ENCODE results near the gene BUB3. TPM values are rescaled to one million over a fixed set of nuclear protein-coding genes. Genes with fewer than 3 reads are reported as not detected.

The BUB3 gene
- total RNA-seq, 4 donors from 2014 or later: 67.9 to 90.1 (median 78.8) TPM

GRCh38 chr10:123143162-123143824, 10.9 kb upstream of the BUB3 start:
- WGBS: 4% methylated on average over 18 of the region's 33 CpGs
- Histone ChIP-seq H3K4me3 (no peak overlapping the region), H3K27ac (replicated peaks in 1 of 4) (no peak overlapping the region), H3K4me1 (peaks cover 19 to 64% (median 49%) of the 10 kb centered on the region in 4 donors), H3K9me3 (no peaks in the 10 kb centered on the region), H3K36me3 (no peaks in the 10 kb centered on the region), H3K27me3 (peaks cover 0 to 100% (median 95%) of the 10 kb centered on the region in 4 donors)
- peak; percentile 80 for DNase-seq (ENCODE audit: extremely low spot score)
- no peak for TF ChIP-seq POLR2AphosphoS5 (IDR thresholded peaks at IDR 0.05)
- TF ChIP-seq EP300 (IDR thresholded peaks at IDR 0.05): no peak
- TF ChIP-seq CTCF (IDR thresholded peaks at IDR 0.05): no peak
- no peak for TF ChIP-seq POLR2A (IDR thresholded peaks at IDR 0.05; ENCODE audit: low read depth)
- intact Hi-C loops (cut with DNase I): no loop called here

DNA sequence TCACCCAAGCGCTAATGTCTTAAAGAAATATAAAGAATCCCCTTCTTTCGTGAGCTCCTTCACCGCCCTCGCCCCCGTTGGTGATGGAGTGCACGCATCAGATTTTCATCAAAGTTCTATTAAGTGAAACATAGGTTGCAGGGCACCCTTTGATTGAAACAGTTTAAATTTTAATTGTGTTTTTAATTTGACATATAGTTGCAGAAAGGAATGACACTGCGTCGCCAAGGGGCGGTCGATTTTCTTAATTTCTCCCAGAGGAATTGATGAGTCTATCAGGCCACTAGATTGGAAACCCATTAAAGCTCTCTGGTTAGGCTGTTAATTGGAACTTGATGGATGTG, 10.4 kb upstream of the BUB3 start:
- Histone ChIP-seq H3K9me3 (no peaks in the 10 kb centered on the region), H3K4me3 (no peak overlapping the region), H3K27ac (replicated peaks in 1 of 4) (no peak overlapping the region), H3K4me1 (peaks cover 19 to 69% (median 54%) of the 10 kb centered on the region in 4 donors), H3K27me3 (peaks cover 0 to 100% (median 95%) of the 10 kb centered on the region in 4 donors), H3K36me3 (no peaks in the 10 kb centered on the region)
- intact Hi-C loops (cut with DNase I): no loop called here
- TF ChIP-seq POLR2A (IDR thresholded peaks at IDR 0.05; ENCODE audit: low read depth): no peak
- TF ChIP-seq EP300 (IDR thresholded peaks at IDR 0.05): no peak
- TF ChIP-seq POLR2AphosphoS5 (IDR thresholded peaks at IDR 0.05): no peak
- no peak for TF ChIP-seq CTCF (IDR thresholded peaks at IDR 0.05)
- no peak for DNase-seq (ENCODE audit: extremely low spot score)
- WGBS: 9% methylated on average over 10 of the region's 10 CpGs

- H3K27me3 ChIP-seq: peaks cover 5 to 100% (median 96%) of the 10 kb centered on the region in 4 donors
- H3K9me3 ChIP-seq: no peaks in the 10 kb centered on the region
- DNase-seq (ENCODE audit: extremely low spot score): peak; percentile 90
- H3K4me3 ChIP-seq: no peak overlapping the region
- peaks cover 28 to 72% (median 56%) of the 10 kb centered on the region in 4 donors for H3K4me1 ChIP-seq
- no peak overlapping the region for H3K27ac ChIP-seq (replicated peaks in 1 of 4)
- H3K36me3 ChIP-seq: no peaks in the 10 kb centered on the region
- TF ChIP-seq EP300 (IDR thresholded peaks at IDR 0.05): no peak
- TF ChIP-seq POLR2A (IDR thresholded peaks at IDR 0.05; ENCODE audit: low read depth): no peak
- TF ChIP-seq CTCF (IDR thresholded peaks at IDR 0.05): no peak
- TF ChIP-seq POLR2AphosphoS5 (IDR thresholded peaks at IDR 0.05): no peak
- WGBS: 7% methylated on average over 13 of the region's 29 CpGs
- intact Hi-C loops (cut with DNase I): no loop called here
These were observed 9.3 kb upstream of the BUB3 start for GRCh38 chr10:123144697-123145541.

DNA sequence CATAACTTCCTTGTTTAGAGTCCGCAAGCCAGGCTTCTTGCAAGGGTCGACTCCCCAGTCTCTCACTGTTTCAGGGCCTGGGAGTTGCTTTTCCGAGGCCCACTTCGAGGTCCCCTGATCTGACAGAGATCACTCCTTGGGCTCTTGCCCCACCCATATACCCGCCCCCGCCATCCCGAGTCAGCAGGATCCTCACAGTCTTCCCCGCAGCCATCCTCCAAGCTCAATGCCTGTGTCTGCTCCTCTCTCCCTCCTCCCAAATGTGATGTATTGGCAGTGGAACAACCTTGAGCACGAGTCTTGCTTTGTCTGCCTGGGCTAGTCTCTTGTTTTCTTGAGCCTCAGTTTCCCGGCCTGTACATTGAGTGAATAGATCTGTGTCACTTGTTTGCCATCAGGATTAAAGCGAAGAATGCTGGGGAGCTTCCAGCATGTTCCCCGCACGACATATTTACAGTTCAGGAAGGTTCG, 8.6 kb upstream of the BUB3 start:
- H3K27me3 ChIP-seq: peaks cover 6 to 100% (median 96%) of the 10 kb centered on the region in 4 donors
- no peak for DNase-seq (ENCODE audit: extremely low spot score)
- no peaks in the 10 kb centered on the region for H3K9me3 ChIP-seq
- TF ChIP-seq EP300 (IDR thresholded peaks at IDR 0.05) (no peak), POLR2A (IDR thresholded peaks at IDR 0.05; ENCODE audit: low read depth) (no peak), POLR2AphosphoS5 (IDR thresholded peaks at IDR 0.05) (no peak), CTCF (IDR thresholded peaks at IDR 0.05) (no peak)
- H3K4me3 ChIP-seq: no peak overlapping the region
- intact Hi-C loops (cut with DNase I): no loop called here
- H3K4me1 ChIP-seq: peaks cover 34 to 72% (median 57%) of the 10 kb centered on the region in 4 donors
- WGBS: 10% methylated on average over 13 of the region's 14 CpGs
- no peak overlapping the region for H3K27ac ChIP-seq (replicated peaks in 1 of 4)
- no peaks in the 10 kb centered on the region for H3K36me3 ChIP-seq
